A549 treated with Mapracorat at 1 μM for 4 hours (cell line): Measurements from ENCODE around the gene DCP1B. TPM values are rescaled to one million over a fixed set of nuclear protein-coding genes. Genes with fewer than 3 reads are reported as not detected.

Experiments
- total RNA-seq: library from RNA; stranded (reverse); fragments of 200-300 nt; extraction: Qiagen RNA extraction; gene quantifications from 5 replicates; pipeline ENCODE4 v1.2.3, GENCODE V29; 2022

The DCP1B gene
- total RNA-seq = 6.4 to 8.6 TPM (median 8.1 TPM) in 5 replicates

DNA sequence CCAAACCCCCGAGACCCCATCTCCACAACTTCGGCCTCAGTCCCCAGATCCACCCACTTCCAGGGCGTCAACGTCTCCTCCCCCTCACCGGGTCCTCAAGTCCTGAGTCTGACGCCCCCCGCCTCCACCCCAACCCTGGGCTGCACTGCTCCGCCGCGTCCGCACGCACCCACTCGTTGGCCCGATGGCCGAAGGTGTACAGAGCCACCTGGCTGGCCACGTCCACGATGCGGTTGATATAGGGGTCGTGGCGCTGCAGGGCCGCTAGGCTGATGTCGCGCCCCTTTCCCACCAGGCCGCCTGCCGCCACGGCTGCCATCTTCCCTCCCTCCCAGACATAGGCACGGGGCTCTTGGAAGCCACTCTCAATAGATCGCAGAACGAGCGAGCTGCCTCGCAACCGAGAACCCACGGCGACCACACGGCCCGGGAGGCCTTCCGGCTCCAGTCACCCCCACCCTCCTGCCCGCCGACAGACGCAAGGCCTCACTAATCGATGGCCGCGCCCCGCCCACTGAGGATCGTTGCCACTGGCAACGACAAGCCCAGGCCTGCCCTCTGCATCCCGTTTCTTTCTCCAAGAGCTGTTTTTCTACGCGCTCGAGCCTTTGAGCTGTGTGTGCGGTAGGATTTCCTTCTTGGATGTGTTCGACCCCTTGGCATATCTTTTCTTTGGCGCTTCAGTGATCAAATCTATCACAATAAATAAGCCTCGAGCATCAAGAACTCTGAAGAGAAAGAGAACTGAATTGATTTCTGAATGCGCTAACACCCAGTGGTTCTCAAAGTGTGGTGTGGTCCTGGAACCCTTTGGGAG is at the start of gene DCP1B:
TSS of gene DCP1B (minus strand) at position 345 of the 817 bp plus-strand sequence. CDS start at position 319, 26 bp downstream.

DNA sequence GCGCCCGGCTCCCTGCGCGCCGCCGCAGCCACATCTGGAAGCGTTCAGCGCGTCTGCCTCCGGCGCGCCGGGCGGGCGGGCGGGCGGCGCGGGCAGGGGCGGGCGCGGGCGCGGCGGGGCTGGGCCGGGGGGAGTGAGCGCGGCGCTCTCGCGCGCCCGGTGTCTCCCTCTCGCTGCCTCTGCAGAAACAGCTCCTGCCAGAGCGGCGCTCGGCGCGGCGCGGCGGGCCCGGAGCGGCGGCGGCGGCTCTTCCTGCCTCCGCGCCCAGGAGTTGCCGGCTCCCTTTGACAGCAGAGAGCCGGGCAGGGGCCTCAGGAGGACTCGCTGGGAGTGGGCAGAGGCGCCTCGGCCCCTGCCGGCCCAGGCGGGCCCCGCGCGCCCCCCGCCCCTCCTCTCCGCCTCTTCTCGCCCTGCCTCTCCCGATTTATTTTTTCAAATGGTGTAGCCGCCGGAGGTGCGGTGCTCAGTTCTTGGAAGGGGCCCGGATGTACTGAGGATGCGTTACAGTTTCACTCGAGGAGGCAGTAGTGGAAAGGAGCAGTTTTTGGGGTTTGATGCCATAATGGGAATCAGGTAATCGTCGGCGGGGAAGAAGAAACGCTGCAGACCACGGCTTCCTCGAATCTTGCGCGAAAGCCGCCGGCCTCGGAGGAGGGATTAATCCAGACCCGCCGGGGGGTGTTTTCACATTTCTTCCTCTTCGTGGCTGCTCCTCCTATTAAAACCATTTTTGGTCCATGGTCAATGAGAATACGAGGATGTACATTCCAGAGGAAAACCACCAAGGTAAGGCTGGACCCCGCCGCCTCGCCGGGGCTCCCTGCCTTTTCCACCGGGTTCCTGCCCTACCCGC is 48.8 kb upstream of the DCP1B start, which contains the start of gene CACNA1C:
TSS of gene CACNA1C (plus strand) at position 162 of the 853 bp plus-strand sequence. CDS start at position 738, 576 bp downstream.

GRCh38 chr12:1918081-1918883 is 86.0 kb downstream of the DCP1B start, which contains the start of gene CACNA2D4:
TSS of gene CACNA2D4 (minus strand) at chr12:1918652. CDS start at chr12:1918473, 179 bp downstream.

Other genes with a start within 250 kb of the DCP1B start
- gene LRTM2, start 183.9 kb downstream of the DCP1B start, total RNA-seq = 0.05 TPM in 1 of 5 replicates, not detected in the others
- gene CACNA2D4, start 85.8 kb downstream of the DCP1B start, total RNA-seq = not detected in 5 replicates
- gene CACNA1C, start 48.5 kb upstream of the DCP1B start, total RNA-seq = 0.03 to 0.09 TPM in 2 of 5 replicates, not detected in the others